Activated CD4-positive, alpha-beta T cell treated with anti-CD3 and anti-CD28 coated beads for 4 hours (primary cell): ENCODE data around the gene RXRA.

Source experiments
- DNase-seq, 2 donors: peaks; one replicate each; pipeline ENCODE4 v3.0.0-alpha.2; 2020

RXRA gene

GRCh38 chr9:134325813-134326723, at the start of gene RXRA:
RXRA (plus strand) TSS chr9:134326455; CDS start chr9:134326632, 177 bp downstream.
- DNase-seq: peak; percentile 78 to 85

- no peak for DNase-seq
Measured at GRCh38 chr9:134278286-134278685, 48.0 kb upstream of the RXRA start.

GRCh38 chr9:134278974-134279640, 47.1 kb upstream of the RXRA start:
- no peak for DNase-seq

- DNase-seq: no peak
Measured at GRCh38 chr9:134282138-134282650, 44.1 kb upstream of the RXRA start.

GRCh38 chr9:134283111-134283515, 43.1 kb upstream of the RXRA start:
- no peak for DNase-seq

GRCh38 chr9:134283692-134284265, 42.5 kb upstream of the RXRA start:
- no peak for DNase-seq

GRCh38 chr9:134284273-134284672, 42.0 kb upstream of the RXRA start:
- DNase-seq: no peak

- no peak for DNase-seq
Measured at GRCh38 chr9:134284741-134285140, 41.5 kb upstream of the RXRA start.

- DNase-seq: no peak
Measured at GRCh38 chr9:134285215-134285845, 40.9 kb upstream of the RXRA start.

- DNase-seq: no peak
Measured at GRCh38 chr9:134286471-134287245, 39.6 kb upstream of the RXRA start.

- no peak for DNase-seq
Measured at GRCh38 chr9:134287591-134288491, 38.4 kb upstream of the RXRA start.

- DNase-seq: no peak
Measured at GRCh38 chr9:134288746-134289145, 37.5 kb upstream of the RXRA start.

- DNase-seq: no peak
Measured at GRCh38 chr9:134289241-134289875, 36.9 kb upstream of the RXRA start.

GRCh38 chr9:134290603-134291451, 35.4 kb upstream of the RXRA start:
- DNase-seq: no peak

GRCh38 chr9:134291452-134291881, 34.8 kb upstream of the RXRA start:
- DNase-seq: no peak

GRCh38 chr9:134291961-134292871, 34.0 kb upstream of the RXRA start:
- DNase-seq: no peak

- no peak for DNase-seq
Measured at GRCh38 chr9:134293031-134293521, 33.2 kb upstream of the RXRA start.

- DNase-seq: no peak
Measured at GRCh38 chr9:134293611-134294152, 32.6 kb upstream of the RXRA start.
